Smooth muscle cell (in vitro differentiated cells): ENCODE data around the gene GSN. TPM values are rescaled to one million over a fixed set of nuclear protein-coding genes. Genes with fewer than 3 reads are reported as not detected.

Source experiments
- DNase-seq: peaks from one replicate; lab custom pipeline; 2025; ENCODE audit not compliant: unreplicated experiment; lab: John Stamatoyannopoulos, UW
- H2AFZ ChIP-seq: fragments of 200-600 bp; sonication (generic); 2 replicates; pipeline ENCODE4 v1.6.0; 2016; ENCODE audit warnings: antibody characterized with exemption, low read depth, mild to moderate bottlenecking
- H3F3A ChIP-seq: fragments of 200-600 bp; sonication (generic); 2 replicates; pipeline ENCODE4 v1.6.0; 2017; ENCODE audit warnings: antibody characterized with exemption, low read depth
- H3K27ac ChIP-seq: fragments of 200-600 bp; sonication (generic); 2 replicates; pipeline ENCODE4 v1.5.1; 2016; ENCODE audit warnings: low read depth, mild to moderate bottlenecking
- H3K27me3 ChIP-seq: fragments of 200-600 bp; sonication (generic); 2 replicates; pipeline ENCODE4 v1.6.1; 2016; ENCODE audit warnings: low read depth, mild to moderate bottlenecking
- H3K36me3 ChIP-seq: fragments of 200-600 bp; sonication (generic); 2 replicates; pipeline ENCODE4 v1.5.1; 2016; ENCODE audit warnings: low read depth
- H3K4me1 ChIP-seq: fragments of 200-600 bp; sonication (generic); 2 replicates; pipeline ENCODE4 v1.5.1; 2016; ENCODE audit warnings: low read depth
- H3K4me2 ChIP-seq: fragments of 200-600 bp; sonication (generic); 2 replicates; pipeline ENCODE4 v1.6.0; 2016; ENCODE audit warnings: mild to moderate bottlenecking
- H3K4me3 ChIP-seq: fragments of 200-600 bp; sonication (generic); 2 replicates; pipeline ENCODE4 v1.5.1; 2016; ENCODE audit warnings: mild to moderate bottlenecking
- H3K79me2 ChIP-seq: fragments of 200-600 bp; sonication (generic); 2 replicates; pipeline ENCODE4 v1.6.0; 2016; ENCODE audit warnings: low read depth, mild to moderate bottlenecking
- H3K9ac ChIP-seq: fragments of 200-600 bp; sonication (generic); 2 replicates; pipeline ENCODE4 v1.6.0; 2016; ENCODE audit warnings: low read depth
- H3K9me3 ChIP-seq: fragments of 200-600 bp; sonication (generic); replicated peaks from 2 replicates; pipeline ENCODE4 v1.5.1; 2016; ENCODE audit warnings: low read depth
- H4K20me1 ChIP-seq: fragments of 200-600 bp; sonication (generic); 2 replicates; pipeline ENCODE4 v1.6.0; 2016; ENCODE audit warnings: low read depth
- CTCF ChIP-seq: fragments of 200-600 bp; sonication (generic); IDR thresholded peaks from 2 replicates; pipeline ENCODE4 v1.5.1; 2017; ENCODE audit warnings: borderline replicate concordance, mild to moderate bottlenecking, antibody characterized with exemption; ENCODE audit not compliant: insufficient read depth, poor library complexity, severe bottlenecking
- WGBS: methylation state at CpG from one replicate; pipeline ENCODE4 v1.1.7; 2016; ENCODE audit warnings: low lambda C conversion rate; 5-methylcytosine and 5-hydroxymethylcytosine counted together
- polyA plus RNA-seq: library from polyadenylated mRNA; unstranded; fragments of >200 nt; fragmentation: Nextera tagmentation; extraction: Ambion mirVana; gene quantifications from 2 replicates; pipeline ENCODE4 v1.2.1, GENCODE V29; 2016
- total RNA-seq: library from RNA; depleted of rRNA; stranded (reverse); fragments of >200 nt; gene quantifications from 2 replicates; pipeline ENCODE4 v1.2.3, GENCODE V29; 2014

Gene GSN
- total and polyA plus RNA-seq, 2 experiments from 2014 or later: 337 to 685 TPM

DNA sequence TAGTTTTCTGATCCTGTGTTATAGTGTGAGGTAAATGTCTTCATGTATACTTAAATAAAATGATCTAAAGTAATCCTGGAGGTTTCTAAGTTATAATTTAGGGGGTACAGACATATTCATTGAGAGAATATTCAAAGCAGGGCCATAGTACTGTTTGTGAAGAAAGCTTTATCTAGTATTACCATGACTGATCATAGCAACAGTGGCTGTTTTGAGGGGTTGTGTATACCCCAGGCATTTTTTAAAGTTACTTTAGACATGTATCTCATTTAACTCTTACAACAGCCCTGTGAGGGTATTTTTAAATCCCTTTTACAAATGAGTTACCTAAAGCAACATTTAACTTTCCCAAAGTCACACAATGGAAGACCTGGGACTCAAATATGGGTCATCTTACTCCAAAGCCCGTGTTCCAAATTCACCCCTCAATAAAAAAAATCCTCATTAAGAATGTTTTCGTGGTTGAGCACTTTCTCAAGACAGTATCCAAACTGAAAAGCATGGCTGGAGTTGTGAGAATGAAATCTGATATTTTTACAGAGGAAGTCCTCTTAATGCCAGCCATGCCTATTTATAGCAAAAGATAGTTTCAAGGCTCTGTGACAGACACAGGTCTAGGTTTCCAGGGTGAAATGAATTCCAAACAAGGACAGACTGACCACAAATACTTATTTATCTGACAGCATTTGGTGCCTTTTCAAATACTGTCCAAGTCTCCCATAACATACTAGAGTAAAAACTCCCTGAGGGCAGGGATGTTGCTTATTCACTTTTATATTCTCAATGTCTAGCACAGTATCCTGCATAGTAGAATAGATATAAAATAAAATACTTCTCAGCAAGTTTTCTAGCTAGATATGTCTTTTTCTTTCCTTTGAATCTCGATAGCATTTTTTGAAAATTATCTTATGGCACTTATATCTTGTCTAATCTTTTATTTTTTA, 91.7 kb downstream of the GSN start:
- Histone ChIP-seq H3K4me2 (peak overlapping the region; percentile 24), H3K79me2 (peaks cover 72% of the 10 kb centered on the region), H3K36me3 (no peaks in the 10 kb centered on the region), H3K4me1 (peaks cover 36% of the 10 kb centered on the region), H3K9me3 (no peaks in the 10 kb centered on the region), H2AFZ (no peak overlapping the region), H3K27me3 (no peaks in the 10 kb centered on the region), H4K20me1 (peaks cover 5% of the 10 kb centered on the region), H3K4me3 (no peak overlapping the region), H3F3A (peaks cover 34% of the 10 kb centered on the region), H3K27ac (peak overlapping the region; percentile 91), H3K9ac (peak overlapping the region; percentile 34)
- TF ChIP-seq CTCF: no peak
- WGBS: 56% methylated on average over 3 of the region's 3 CpGs
- DNase-seq: no peak

DNA sequence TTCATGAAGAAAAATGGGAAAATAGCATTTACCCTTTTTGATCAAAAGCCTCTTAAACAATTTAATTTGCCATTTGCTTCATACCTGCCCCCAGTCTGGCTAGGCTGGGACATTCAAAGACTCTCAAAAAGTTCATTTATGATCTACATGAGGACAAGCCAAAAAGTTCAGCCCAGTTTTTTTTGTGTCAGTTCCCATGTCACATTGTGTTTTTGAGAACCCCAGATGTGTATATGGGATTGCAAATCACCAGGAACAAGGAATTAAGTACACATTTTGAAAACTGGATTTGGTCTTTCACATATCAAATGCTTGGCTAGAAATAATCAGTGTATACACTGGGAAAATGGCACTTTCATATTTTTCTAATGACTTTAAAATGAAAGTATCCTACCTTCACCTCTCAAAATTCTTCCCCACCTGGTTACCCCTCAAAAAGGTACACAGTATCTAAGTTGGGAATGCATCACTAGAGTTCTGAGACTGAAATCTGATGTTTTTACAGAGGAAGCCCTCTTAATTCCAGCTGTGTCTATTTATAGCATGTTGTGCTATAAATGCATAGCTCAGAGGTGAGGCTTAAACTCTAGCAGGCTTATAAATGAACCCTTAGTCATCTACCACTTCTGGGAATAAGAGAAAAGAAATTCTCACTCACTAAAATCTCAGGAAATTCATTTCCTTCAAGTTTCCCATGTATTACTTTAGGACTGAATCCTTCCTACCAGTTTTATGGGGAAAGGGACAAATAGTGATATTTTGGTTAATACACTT, 92.8 kb downstream of the GSN start:
- Histone ChIP-seq H3K4me2 (peak overlapping the region; percentile 34), H4K20me1 (peaks cover 2% of the 10 kb centered on the region), H3K9ac (peak overlapping the region; percentile 55), H3K36me3 (no peaks in the 10 kb centered on the region), H3K27me3 (no peaks in the 10 kb centered on the region), H3K9me3 (no peaks in the 10 kb centered on the region), H3K4me1 (peaks cover 48% of the 10 kb centered on the region), H3F3A (peaks cover 39% of the 10 kb centered on the region), H3K79me2 (peaks cover 78% of the 10 kb centered on the region), H2AFZ (no peak overlapping the region), H3K27ac (peak overlapping the region; percentile 91), H3K4me3 (no peak overlapping the region)
- no peak for DNase-seq
- TF ChIP-seq CTCF: no peak

- Histone ChIP-seq H3K9ac (peak overlapping the region; percentile 40), H4K20me1 (no peaks in the 10 kb centered on the region), H3K4me1 (peaks cover 68% of the 10 kb centered on the region), H3K9me3 (no peaks in the 10 kb centered on the region), H3F3A (peaks cover 51% of the 10 kb centered on the region), H3K36me3 (no peaks in the 10 kb centered on the region), H3K79me2 (peaks cover 83% of the 10 kb centered on the region), H3K27me3 (no peaks in the 10 kb centered on the region), H3K27ac (peak overlapping the region; percentile 91), H3K4me3 (peak overlapping the region; percentile 9), H2AFZ (no peak overlapping the region), H3K4me2 (peak overlapping the region; percentile 86)
- 3% methylated on average over 2 of the region's 2 CpGs for WGBS
- DNase-seq: no peak
- TF ChIP-seq CTCF: no peak
These were observed 95.1 kb downstream of the GSN start for GRCh38 chr9:121362813-121363621.
